Measurements from ENCODE around the gene LIMA1. TPM values are rescaled to one million over a fixed set of nuclear protein-coding genes. Genes with fewer than 3 reads are reported as not detected.

The LIMA1 gene
- total and polyA plus RNA-seq, 9 of the 15 experiments (the other 6 are each of a cell fraction or from before 2014, with no cell fraction given) = 20.2 to 37.8 (median 27.3) TPM

- TF ChIP-seq REST (IDR thresholded peaks at IDR 0.05; ENCODE audit: borderline replicate concordance) = peak; percentile 33; the same call in 1 of the 2 replicates
- no peak for TF ChIP-seq REST (CRISPR knock-in tag; IDR thresholded peaks at IDR 0.05; ENCODE audit: low read depth)
- no peak for TF ChIP-seq ZC3H4 (CRISPR knock-in tag; IDR thresholded peaks at IDR 0.05; ENCODE audit: borderline replicate concordance)
- TF ChIP-seq HDAC3 (IDR thresholded peaks at IDR 0.05; ENCODE audit: borderline replicate concordance, partially characterized antibody) = no peak
- TF ChIP-seq, protein P1, sequence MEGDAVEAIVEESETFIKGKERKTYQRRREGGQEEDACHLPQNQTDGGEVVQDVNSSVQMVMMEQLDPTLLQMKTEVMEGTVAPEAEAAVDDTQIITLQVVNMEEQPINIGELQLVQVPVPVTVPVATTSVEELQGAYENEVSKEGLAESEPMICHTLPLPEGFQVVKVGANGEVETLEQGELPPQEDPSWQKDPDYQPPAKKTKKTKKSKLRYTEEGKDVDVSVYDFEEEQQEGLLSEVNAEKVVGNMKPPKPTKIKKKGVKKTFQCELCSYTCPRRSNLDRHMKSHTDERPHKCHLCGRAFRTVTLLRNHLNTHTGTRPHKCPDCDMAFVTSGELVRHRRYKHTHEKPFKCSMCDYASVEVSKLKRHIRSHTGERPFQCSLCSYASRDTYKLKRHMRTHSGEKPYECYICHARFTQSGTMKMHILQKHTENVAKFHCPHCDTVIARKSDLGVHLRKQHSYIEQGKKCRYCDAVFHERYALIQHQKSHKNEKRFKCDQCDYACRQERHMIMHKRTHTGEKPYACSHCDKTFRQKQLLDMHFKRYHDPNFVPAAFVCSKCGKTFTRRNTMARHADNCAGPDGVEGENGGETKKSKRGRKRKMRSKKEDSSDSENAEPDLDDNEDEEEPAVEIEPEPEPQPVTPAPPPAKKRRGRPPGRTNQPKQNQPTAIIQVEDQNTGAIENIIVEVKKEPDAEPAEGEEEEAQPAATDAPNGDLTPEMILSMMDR (IDR thresholded peaks at IDR 0.05 in 2 of 3, conservative IDR thresholded peaks at IDR 0.05 in 1 of 3; ENCODE audit: insufficient read depth in 2 of 3, low read depth in 1 of 3, low read length in 3 of 3) = peak; percentile 23 to 58 (median 26); a peak in 3 of 6 replicates
- TF ChIP-seq ATF3 (IDR thresholded peaks at IDR 0.05) = peak; percentile 52
- no peak for TF ChIP-seq ATF3 (CRISPR knock-in tag; conservative IDR thresholded peaks at IDR 0.05)
- TF ChIP-seq MAX (CRISPR knock-in tag; IDR thresholded peaks at IDR 0.05) = no peak
- TF ChIP-seq, protein P2, sequence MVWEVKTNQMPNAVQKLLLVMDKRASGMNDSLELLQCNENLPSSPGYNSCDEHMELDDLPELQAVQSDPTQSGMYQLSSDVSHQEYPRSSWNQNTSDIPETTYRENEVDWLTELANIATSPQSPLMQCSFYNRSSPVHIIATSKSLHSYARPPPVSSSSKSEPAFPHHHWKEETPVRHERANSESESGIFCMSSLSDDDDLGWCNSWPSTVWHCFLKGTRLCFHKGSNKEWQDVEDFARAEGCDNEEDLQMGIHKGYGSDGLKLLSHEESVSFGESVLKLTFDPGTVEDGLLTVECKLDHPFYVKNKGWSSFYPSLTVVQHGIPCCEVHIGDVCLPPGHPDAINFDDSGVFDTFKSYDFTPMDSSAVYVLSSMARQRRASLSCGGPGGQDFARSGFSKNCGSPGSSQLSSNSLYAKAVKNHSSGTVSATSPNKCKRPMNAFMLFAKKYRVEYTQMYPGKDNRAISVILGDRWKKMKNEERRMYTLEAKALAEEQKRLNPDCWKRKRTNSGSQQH (CRISPR knock-in tag; IDR thresholded peaks at IDR 0.05) = no peak
- no peak for TF ChIP-seq TCF3 (CRISPR knock-in tag; IDR thresholded peaks at IDR 0.05)
- TF ChIP-seq DPF2 (IDR thresholded peaks at IDR 0.05) = 0 out of 2 replicates have a peak, but pooled peaks have one; percentile 33
- no peak for TF ChIP-seq ZBTB12 (CRISPR knock-in tag; IDR thresholded peaks at IDR 0.05)
These were observed 21.7 kb downstream of the LIMA1 start (continued) for GRCh38 chr12:50261654-50262053.
